Body of pancreas (tissue), 4 donors: ENCODE results near the gene ADH7. TPM values are rescaled to one million over a fixed set of nuclear protein-coding genes. Genes with fewer than 3 reads are reported as not detected.

Experiments used
- ATAC-seq: fragments of 150-250 bp; one replicate; pipeline ENCODE4 v1.9.1; 2016
- DNase-seq, 4 donors: peaks; one replicate each; pipeline ENCODE4 v3.0.0-alpha.2; 2019
- H3K27ac ChIP-seq, 4 donors: fragments of 200-600 bp; sonication (generic); 1 replicate in 3 of 4; 2 replicates in 1 of 4; pipeline versions ENCODE4 v1.5.1 to v1.6.1; 2016 to 2019; ENCODE audit warnings: mild to moderate bottlenecking in 1 of 4, mixed read lengths in 1 of 4, moderate library complexity in 1 of 4
- H3K27me3 ChIP-seq, 2 donors: fragments of 200-600 bp; sonication (generic); one replicate each; pipeline ENCODE4 v1.6.0; 2016; ENCODE audit warnings: mild to moderate bottlenecking in 1 of 2
- H3K36me3 ChIP-seq, 2 donors: fragments of 200-600 bp; sonication (generic); replicated peaks in 1 of 2; 2 replicates each; pipeline ENCODE4 v1.5.1; 2016; ENCODE audit warnings: low read depth in 2 of 2; ENCODE audit not compliant: insufficient read depth in 1 of 2
- H3K4me1 ChIP-seq: fragments of 200-600 bp; sonication (generic); one replicate; pipeline ENCODE4 v1.6.0; 2016
- H3K4me3 ChIP-seq, 2 donors: fragments of 200-600 bp; sonication (generic); 1 replicate in 1 of 2; 2 replicates in 1 of 2; pipeline ENCODE4 v1.5.1; 2016 to 2019
- H3K9me3 ChIP-seq, 3 donors: fragments of 200-600 bp; sonication (generic); 1 replicate in 2 of 3; 2 replicates in 1 of 3; pipeline ENCODE4 v1.5.1; 2016
- POLR2A ChIP-seq, 3 donors: fragments of 450-650 bp; IDR thresholded peaks; one replicate each; pipeline ENCODE4 v1.6.1; 2016; ENCODE audit warnings: antibody characterized with exemption in 3 of 3, mild to moderate bottlenecking in 2 of 3
- WGBS, 2 donors: methylation state at CpG; one replicate each; pipeline ENCODE4 v1.1.5; 2017; 5-methylcytosine and 5-hydroxymethylcytosine counted together
- intact Hi-C: fragments of 100-400 bp; cut with DNase I; formaldehyde crosslinking; loops from one replicate; pipeline ENCODE4 v1.15.1; 2023
- total RNA-seq, 2 donors: library from RNA; depleted of rRNA; stranded (reverse); fragments of >200 nt; gene quantifications; one replicate each; pipeline ENCODE4 v1.1.0, GENCODE V29; 2016
- TF ChIP-seq, protein P1 (sequence below), 7 experiments: fragments of 450-650 bp in 4 of 7; fragments of 200-600 bp in 3 of 7; sonication (generic) in 3 of 7; IDR thresholded peaks; one replicate each; pipeline ENCODE4 v1.5.1; 2016 to 2019; ENCODE audit warnings: antibody characterized with exemption in 7 of 7

ADH7 gene
- total RNA-seq: not detected

DNA sequence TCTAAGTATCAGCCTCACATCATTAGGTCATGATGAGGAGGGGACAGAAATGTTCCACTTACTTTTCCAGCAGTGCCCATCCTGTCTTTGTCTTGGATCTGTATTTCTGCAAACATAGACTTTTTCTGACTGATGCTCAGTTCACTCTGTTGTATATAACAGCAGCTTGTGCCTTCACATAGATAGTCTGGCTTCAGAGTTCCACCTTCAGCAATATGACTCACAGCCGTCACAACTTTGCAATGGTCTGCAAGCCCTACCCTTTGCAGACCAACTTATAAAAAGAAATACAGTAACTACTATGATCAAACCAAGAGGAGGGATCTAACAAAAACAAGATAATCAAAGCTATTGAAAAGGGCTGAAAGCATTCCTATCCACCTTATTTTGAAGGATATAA, at the start of gene ADH7:
TSS of gene ADH7 (minus strand) at position 189 of the 400 bp plus-strand sequence. CDS start at position 80, 109 bp downstream.
- Histone ChIP-seq H3K27ac (no peak within 1 kb of the TSS), H3K9me3 (no peaks in the 10 kb centered on the region), H3K27me3 (no peaks in the 10 kb centered on the region), H3K4me3 (no peak within 1 kb of the TSS), H3K4me1 (peaks cover 20% of the 10 kb centered on the region), H3K36me3 (no peaks in the 10 kb centered on the region)
- WGBS, 2 donors: 90 to 92% methylated on average over 1 of the region's 1 CpG
- intact Hi-C loops: no loop called here
- DNase-seq: no peak
- no peak for ATAC-seq
- TF ChIP-seq, protein P1, sequence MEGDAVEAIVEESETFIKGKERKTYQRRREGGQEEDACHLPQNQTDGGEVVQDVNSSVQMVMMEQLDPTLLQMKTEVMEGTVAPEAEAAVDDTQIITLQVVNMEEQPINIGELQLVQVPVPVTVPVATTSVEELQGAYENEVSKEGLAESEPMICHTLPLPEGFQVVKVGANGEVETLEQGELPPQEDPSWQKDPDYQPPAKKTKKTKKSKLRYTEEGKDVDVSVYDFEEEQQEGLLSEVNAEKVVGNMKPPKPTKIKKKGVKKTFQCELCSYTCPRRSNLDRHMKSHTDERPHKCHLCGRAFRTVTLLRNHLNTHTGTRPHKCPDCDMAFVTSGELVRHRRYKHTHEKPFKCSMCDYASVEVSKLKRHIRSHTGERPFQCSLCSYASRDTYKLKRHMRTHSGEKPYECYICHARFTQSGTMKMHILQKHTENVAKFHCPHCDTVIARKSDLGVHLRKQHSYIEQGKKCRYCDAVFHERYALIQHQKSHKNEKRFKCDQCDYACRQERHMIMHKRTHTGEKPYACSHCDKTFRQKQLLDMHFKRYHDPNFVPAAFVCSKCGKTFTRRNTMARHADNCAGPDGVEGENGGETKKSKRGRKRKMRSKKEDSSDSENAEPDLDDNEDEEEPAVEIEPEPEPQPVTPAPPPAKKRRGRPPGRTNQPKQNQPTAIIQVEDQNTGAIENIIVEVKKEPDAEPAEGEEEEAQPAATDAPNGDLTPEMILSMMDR (IDR thresholded peaks at IDR 0.05): no peak
- no peak for TF ChIP-seq POLR2A (IDR thresholded peaks at IDR 0.05)

DNA sequence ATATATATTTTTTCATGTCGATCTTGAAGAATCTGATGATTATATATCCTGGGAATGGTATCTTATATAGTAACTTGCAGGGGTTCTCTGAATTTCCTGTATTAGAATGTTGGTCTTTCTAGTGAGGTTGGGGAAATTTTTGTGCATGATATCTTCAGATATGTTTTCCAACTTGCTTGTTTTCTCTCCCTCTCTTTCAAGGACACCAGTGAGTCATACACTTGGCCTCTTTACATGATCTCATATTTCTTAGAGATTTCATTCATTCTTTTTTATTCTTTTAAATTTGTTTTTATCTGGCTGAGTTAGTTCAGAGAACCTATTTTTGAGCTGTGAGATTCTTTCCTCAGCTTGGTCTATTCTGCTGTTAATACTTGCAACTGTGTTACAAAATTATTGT, 48.5 kb upstream of the ADH7 start:
- H3K9me3 ChIP-seq: peaks cover 0 to 33% (median 0%) of the 10 kb centered on the region in 3 donors
- no peaks in the 10 kb centered on the region for H3K36me3 ChIP-seq
- H3K4me3 ChIP-seq: no peak overlapping the region
- TF ChIP-seq POLR2A (IDR thresholded peaks at IDR 0.05): no peak
- TF ChIP-seq, protein P1 (IDR thresholded peaks at IDR 0.05): no peak
- no peak for DNase-seq
- H3K27ac ChIP-seq: no peak overlapping the region
- H3K4me1 ChIP-seq: no peaks in the 10 kb centered on the region
- WGBS, 2 donors: 79 to 93% methylated on average over 1 of the region's 1 CpG
- ATAC-seq: no peak
- intact Hi-C loops: no loop called here
- no peaks in the 10 kb centered on the region for H3K27me3 ChIP-seq

DNA sequence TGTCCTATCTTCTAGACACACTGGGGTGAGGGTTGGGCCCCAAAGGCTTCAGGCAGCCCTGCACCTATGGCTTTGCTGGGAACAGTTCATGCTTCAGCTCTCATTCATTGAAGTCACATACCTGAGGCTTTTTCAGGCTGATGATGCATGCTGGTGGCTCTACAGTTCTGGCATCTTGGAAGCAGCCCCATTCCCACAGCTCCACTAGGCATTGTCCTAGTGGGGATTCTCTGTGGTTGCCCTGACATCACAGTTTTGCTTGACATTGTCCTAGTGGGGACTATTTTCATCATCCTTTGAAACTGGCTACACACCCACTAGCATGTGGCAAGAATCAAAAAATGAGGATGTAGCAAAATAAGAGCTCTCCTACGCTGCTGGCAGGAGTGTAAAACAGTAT, 38.0 kb upstream of the ADH7 start:
- Histone ChIP-seq H3K4me3 (no peak overlapping the region), H3K36me3 (no peaks in the 10 kb centered on the region), H3K4me1 (no peaks in the 10 kb centered on the region), H3K9me3 (no peaks in the 10 kb centered on the region), H3K27me3 (no peaks in the 10 kb centered on the region), H3K27ac (no peak overlapping the region)
- 38 to 95% methylated on average over 1 of the region's 1 CpG for WGBS, 2 donors
- intact Hi-C loops: no loop called here
- TF ChIP-seq, protein P1 (IDR thresholded peaks at IDR 0.05): no peak
- no peak for TF ChIP-seq POLR2A (IDR thresholded peaks at IDR 0.05)
- ATAC-seq: no peak
- DNase-seq: no peak

DNA sequence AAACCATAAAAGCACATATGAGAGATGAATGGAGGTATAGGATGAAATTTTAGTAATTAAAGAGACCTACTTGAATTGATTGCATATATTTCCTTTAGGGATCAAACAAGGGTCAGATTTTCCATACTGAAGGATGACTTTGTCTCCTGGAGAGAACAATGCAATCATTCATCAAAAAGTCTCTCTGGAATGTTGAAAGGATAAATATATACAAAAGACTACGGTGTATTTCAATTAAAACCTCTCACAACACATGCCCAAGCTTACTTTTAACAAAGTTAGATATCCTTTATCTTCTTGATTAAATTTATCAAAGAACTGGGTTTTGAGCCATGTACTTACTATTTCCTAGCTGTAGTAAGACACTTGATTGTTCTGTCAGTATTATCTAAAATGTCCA, 36.8 kb upstream of the ADH7 start:
- whole genome bisulfite sequencing, 2 donors: 7 to 9% methylated on average over 1 of the region's 1 CpG
- no peaks in the 10 kb centered on the region for H3K9me3 ChIP-seq
- no peak overlapping the region for H3K4me3 ChIP-seq
- DNase-seq (no peak), ATAC-seq (no peak)
- H3K27me3 ChIP-seq: no peaks in the 10 kb centered on the region
- no peaks in the 10 kb centered on the region for H3K4me1 ChIP-seq
- no peaks in the 10 kb centered on the region for H3K36me3 ChIP-seq
- intact Hi-C loops: no loop called here
- H3K27ac ChIP-seq: no peak overlapping the region
- TF ChIP-seq, protein P1 (IDR thresholded peaks at IDR 0.05): no peak
- TF ChIP-seq POLR2A (IDR thresholded peaks at IDR 0.05): no peak

DNA sequence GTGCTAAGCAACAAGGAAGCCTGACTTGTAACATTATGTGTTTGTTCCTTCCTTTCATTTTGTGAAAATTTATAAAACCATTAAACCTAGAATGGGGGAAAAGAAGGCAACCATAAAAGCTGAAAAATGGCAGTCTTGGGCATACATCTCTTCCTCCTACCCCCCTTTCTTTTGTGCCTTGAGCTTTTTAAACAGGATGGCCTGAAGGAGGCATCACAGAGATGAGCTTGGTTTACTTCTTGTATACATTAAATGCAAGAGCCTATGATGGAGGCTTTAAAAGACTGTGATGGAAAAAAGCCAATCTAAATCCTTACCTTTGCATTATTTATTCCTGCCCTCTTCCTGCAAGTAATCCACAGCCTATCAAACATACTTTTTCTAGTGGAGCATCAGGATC, 36.2 kb upstream of the ADH7 start:
- no peak for ATAC-seq
- TF ChIP-seq POLR2A (IDR thresholded peaks at IDR 0.05): no peak
- TF ChIP-seq, protein P1 (IDR thresholded peaks at IDR 0.05): no peak
- Histone ChIP-seq H3K27ac (no peak overlapping the region), H3K4me3 (no peak overlapping the region), H3K4me1 (no peaks in the 10 kb centered on the region), H3K9me3 (no peaks in the 10 kb centered on the region), H3K27me3 (no peaks in the 10 kb centered on the region), H3K36me3 (no peaks in the 10 kb centered on the region)
- DNase-seq: no peak
- intact Hi-C loops: no loop called here
